CD4-positive, alpha-beta T cell treated with Interleukin-1 beta for 1 hour (primary cell): ENCODE data around the gene SHANK2.
"Not testable (repeated sequence)": the region's sequence is repeated elsewhere in the genome, so short reads cannot be mapped to it uniquely, and the experiment has no call there.

Experiments used
- DNase-seq, 2 donors: peaks; one replicate each; pipeline ENCODE4 v3.0.0-alpha.2; 2020 to 2022

The SHANK2 gene

GRCh38 chr11:71242391-71242790 lies 10.0 kb downstream of the SHANK2 start:
- DNase-seq, result no peak

- DNase-seq, result no peak
Observed at GRCh38 chr11:71241721-71242259, 10.6 kb downstream of the SHANK2 start.

DNA sequence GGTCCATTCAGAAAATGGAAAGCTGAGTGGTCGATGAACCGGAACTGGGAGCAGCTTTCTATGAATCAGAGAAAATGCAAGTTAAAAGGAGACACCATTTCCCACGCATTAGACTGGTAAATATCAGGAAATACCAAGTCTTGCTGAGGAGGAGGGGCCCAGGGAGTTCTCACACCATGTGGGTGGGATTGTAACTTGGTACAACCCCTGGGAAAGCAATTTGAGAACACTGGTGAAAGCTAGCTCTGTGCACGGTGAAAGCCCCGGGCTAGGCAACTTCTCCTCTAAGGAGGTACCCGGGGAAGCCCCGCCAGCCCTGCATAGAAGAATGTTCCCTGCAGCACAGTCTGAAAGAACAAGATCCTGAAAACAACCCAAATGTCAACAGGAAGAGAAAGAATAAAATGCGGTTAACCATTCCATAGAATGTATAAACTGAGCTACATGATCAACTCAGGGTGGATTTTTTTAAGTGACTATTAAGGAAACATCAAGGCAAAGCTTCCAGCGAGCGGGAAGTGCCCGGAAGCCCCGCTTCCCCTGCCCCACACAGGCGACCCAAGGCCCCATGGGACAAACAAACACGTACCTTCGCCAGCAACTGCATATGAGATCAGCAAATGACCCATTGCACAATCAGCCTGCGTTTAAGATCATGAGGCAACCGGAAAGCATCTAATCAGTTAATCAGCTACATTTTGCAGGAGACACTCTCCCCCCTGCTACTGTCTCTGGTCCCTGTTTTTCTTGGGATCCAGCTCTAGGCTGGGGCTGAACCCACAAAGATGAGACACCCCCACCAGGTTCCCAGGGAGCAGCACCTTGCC lies 11.3 kb downstream of the SHANK2 start:
- DNase-seq, result no peak

- no peak for DNase-seq
Observed at GRCh38 chr11:71240061-71240690, 12.2 kb downstream of the SHANK2 start.

- no peak for DNase-seq
Observed at GRCh38 chr11:71239581-71239980, 12.8 kb downstream of the SHANK2 start.

- DNase-seq, result no peak
Observed at GRCh38 chr11:71238941-71239340, 13.4 kb downstream of the SHANK2 start.

DNA sequence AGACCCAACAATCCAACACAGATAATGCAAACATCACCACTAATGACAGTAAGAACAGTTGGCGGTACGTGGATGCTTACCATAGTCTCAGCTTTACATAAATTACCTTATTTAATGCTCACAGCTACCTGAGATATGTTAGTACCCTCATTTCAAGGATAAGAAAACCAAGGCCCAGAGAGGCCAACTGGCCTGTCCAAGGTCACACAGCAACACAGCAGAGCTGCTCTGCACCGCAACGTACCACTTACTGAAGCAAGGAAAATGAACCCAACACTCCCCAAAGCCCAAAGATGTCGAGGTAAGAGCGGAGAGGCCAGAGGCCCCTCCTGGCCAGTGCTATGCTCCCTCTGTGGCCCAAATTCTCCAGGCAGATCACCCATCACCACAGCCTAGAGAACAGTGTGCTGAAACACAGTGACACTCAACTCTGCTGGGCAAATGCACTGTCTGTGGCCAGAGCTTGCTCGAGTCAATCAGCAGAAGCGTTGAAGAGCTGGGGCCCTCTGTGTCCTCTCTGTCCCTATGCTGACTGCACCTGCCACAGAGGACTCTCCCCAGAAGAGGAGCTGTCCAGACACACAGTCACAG lies 14.0 kb downstream of the SHANK2 start:
- no peak for DNase-seq

DNA sequence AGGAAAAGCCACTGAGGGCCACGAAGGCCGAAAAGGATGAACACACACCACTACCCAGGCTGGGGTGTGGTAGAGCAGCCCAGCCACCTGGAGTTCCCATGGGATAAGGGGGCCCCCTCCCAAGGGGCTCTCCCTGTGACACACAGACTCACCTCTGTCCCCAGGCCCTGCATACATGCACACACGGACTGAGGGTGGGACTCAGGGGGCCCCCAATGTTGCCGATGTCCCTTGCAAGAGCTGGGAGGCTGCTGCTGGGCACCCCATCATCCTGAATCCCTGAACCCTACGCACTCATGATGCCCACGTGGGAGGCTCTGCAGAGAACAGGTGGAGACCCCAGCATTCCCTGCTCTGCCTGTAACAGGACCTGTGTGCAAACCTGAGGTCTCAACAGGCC lies 14.5 kb downstream of the SHANK2 start:
- DNase-seq, result no peak

DNA sequence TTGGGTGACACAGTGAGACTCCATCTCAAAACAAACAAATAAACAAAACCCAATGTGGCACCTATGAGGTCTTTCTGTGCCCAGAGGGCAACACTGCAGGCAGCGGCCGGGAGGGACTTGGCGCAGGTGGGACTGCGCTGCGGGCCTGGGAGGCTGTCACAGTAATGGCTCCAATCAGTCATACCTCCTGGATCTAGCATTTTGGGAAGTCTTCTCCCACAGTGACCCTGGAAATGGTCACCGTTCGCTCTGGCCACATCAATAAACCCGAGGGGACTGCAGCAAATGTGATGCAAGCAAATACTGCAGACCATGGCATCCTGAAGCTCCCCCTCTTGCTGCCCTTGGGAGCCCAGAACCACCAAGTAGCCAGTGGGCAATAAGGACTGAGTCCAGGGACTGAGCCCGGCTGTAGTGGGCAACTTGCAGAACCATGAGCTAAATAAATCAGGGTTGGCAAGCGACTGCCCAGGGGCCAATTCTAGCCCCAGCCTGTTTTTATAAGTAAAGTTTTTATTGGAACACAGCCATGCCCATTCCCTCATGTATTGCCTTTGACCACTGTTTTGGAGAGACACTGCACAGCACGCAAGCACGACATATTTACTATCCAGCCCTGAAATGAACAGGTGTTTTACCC lies 15.4 kb downstream of the SHANK2 start:
- DNase-seq, result no peak

DNA sequence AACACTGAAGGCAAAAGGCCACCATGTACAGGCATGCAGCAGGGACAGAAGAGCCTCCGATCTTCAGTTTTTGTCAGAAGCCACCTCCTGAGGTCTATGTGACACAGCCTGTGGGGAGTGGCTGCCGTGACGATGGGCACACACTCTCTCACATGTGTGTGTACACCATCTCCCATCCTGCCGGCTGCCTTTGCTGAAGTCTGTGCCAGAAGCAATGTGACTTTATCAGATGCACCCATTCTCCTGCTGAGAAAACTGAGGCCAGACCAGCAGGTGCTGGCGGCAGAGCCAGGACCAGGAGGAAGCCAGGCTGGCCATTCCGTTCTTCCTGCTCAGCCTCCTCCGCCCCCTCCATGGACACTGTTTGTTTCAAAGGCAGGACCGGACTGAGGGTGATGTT lies 16.7 kb downstream of the SHANK2 start:
- no peak for DNase-seq

GRCh38 chr11:71233896-71234852 lies 18.2 kb downstream of the SHANK2 start:
- not testable (repeated sequence) for DNase-seq

GRCh38 chr11:71232364-71232763 lies 20.0 kb downstream of the SHANK2 start:
- DNase-seq, result no peak

DNA sequence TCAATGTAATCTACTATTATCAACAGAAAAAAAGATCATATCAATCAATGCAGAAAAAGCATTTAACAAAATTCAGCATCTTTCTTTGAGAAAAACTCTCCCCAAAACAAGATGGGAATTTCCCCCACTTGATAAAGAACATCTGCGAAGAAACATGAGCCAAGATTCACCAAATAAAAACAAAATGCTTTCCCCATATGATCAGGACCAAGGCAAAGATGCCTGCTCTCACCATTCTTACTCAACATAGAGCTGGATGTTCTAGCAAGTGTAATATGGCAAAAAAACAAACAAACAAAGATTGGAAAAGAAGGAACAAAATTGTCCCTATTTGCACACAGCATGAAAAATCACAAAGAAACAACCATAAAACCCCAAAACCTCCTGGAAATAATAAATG lies 23.4 kb downstream of the SHANK2 start:
- DNase-seq, result no peak

DNA sequence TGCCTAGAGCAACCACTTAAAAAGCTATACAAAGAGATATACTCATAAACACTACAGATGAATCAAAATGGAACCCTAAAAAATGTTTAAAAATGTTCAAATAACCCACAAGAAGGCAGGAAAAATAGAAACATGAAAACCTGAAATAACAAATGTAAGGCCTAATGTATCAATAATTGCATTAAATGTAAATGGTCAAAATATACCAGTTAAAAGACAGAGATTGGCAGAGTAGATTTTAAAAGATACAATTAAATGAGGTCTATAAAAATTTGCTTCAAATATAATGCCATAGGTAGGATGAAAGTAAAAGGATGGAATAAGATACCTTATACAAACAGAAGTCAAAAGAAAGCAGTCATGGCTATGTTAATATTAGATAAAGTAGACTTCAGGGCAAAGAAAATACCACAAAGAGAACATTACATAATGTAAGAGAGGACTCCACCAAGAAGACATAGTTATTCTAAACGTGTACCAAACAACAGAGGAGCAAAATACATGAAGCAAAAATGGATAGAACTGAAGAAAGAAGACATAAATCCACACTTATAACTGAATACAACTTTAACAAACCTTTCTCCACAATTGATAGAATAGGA lies 25.2 kb downstream of the SHANK2 start:
- no peak for DNase-seq

DNA sequence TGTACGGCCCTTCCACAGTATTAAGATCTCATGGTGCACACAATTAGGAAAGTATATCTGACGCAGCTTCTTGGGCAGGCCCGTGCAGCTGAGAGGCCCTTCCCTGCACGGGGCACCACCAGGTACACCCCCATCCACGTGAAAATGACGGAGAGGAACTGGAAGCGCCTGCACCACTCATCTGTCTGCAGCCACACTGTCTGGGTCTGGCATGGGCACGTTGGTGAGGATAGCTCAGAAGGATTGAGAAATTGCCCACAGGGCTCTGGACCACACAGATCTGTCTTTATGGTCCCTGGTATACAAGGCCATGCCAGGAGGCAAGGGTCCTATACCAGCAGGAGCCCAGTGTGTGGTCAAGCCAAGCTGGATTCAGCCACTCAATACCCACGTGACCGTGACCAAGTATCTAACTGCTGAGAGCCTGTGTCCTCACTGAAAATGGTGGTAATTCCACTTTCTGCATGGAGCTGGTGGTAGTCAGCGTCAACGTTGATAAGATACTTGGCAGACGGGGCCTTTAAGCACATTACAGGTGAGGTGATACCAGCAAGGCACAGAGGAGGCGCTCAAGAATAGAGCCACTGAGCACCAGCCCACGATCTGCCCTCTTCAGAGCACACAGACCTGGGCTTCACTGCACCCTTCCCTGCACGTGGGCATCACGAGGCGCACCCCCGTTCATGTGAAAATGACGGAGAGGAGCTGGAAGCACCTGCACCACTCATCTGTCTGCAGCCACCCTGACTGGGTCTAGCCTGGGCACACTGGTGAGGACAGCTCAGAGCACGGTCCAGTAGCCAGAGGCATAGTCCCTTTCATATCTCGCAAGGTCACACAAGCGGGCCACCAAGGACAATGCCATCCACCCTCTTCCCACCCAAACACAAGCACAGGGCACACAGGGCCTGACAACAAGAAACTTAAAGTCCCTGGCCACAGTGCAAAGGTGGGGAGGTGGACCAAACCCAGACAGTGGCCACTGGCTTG lies 28.4 kb downstream of the SHANK2 start:
- no peak for DNase-seq

- no peak for DNase-seq
Observed at GRCh38 chr11:71223081-71223405, 29.3 kb downstream of the SHANK2 start.

DNA sequence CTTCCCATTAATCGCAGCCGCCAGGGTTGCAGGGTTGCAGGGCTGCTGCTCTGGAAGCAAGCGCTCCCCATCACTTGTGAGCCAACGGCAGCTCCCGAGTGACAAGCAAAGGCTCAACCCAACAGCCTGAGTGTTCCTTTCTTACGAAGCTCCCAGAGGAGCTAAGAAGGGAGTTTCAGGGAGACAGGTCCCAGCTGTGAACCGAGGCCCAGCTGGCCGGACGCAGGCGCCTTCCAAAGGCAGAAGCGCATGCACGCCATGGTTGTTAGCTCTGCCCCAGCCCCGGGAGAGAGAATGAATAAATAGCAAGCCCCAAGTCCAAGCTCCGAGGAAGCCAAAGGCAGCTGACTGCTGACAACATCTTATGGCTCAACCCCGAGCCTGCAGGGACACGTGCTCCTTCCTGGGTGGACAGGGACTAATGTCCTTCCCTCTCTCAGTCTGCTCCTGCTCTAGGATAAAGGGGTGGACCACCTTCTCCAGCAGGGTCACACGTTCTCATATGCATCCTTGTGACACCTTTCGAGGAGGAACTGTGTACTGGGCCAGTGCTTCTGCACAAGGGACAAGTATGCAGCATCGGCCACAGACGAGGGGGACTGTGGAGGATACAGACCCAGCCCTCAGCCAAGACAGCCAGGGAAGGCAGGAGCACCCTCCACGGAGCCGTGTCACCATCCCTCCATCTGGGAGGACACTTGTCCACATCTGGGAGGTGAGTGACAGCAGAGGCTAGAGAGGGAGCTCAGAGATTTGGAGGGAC lies 29.9 kb downstream of the SHANK2 start:
- no peak for DNase-seq

- DNase-seq, result no peak
Observed at GRCh38 chr11:71221821-71222220, 30.6 kb downstream of the SHANK2 start.

DNA sequence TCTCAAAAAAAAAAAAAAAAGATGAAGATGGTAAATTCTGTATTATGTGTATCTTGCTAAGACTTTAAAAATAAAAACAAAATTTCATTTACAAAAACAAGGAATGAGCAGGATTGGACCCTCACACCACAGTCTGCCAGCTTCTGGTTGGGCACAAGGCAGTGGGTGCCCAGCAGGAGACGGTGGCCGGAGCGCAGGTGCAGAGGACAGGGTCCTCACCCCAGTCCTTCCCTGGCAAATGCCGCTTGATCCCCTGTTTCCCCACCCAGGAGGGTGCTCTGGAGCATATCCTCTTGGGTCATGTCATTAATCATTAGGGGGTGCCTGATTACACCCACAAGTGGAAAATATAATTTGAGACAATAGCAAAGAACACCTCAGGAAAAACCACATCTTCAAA lies 31.2 kb downstream of the SHANK2 start:
- DNase-seq, result no peak
